ENCODE results near the gene ARHGAP25.

GRCh38 chr2:68824831-68825230 lies 90.2 kb downstream of the ARHGAP25 start:
- TF ChIP-seq CTCF (conservative IDR thresholded peaks at IDR 0.05; ENCODE audit: low read depth, low read length) (no peak), EZH2 (IDR thresholded peaks at IDR 0.05; ENCODE audit: borderline replicate concordance, low read depth, low read length, poor library complexity, severe bottlenecking) (no peak)

Data from A673 (cell line).